Measurements from ENCODE around the gene RSF1. TPM values are rescaled to one million over a fixed set of nuclear protein-coding genes. Genes with fewer than 3 reads are reported as not detected.

RSF1 gene
- total RNA-seq, 4 donors from 2014 or later = 26.5 to 121 (median 82.3) TPM

GRCh38 chr11:77665240-77665965, 155.1 kb downstream of the RSF1 start:
- Histone ChIP-seq H3K27ac (no peak overlapping the region), H3K4me1 (no peaks in the 10 kb centered on the region), H3K9me3 (no peaks in the 10 kb centered on the region), H3K4me3 (no peak overlapping the region), H3K36me3 (no peaks in the 10 kb centered on the region), H3K27me3 (no peaks in the 10 kb centered on the region)
- no peak for DNase-seq
- TF ChIP-seq, protein P1, sequence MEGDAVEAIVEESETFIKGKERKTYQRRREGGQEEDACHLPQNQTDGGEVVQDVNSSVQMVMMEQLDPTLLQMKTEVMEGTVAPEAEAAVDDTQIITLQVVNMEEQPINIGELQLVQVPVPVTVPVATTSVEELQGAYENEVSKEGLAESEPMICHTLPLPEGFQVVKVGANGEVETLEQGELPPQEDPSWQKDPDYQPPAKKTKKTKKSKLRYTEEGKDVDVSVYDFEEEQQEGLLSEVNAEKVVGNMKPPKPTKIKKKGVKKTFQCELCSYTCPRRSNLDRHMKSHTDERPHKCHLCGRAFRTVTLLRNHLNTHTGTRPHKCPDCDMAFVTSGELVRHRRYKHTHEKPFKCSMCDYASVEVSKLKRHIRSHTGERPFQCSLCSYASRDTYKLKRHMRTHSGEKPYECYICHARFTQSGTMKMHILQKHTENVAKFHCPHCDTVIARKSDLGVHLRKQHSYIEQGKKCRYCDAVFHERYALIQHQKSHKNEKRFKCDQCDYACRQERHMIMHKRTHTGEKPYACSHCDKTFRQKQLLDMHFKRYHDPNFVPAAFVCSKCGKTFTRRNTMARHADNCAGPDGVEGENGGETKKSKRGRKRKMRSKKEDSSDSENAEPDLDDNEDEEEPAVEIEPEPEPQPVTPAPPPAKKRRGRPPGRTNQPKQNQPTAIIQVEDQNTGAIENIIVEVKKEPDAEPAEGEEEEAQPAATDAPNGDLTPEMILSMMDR (IDR thresholded peaks at IDR 0.05) = no peak
- no peak for TF ChIP-seq POLR2A (IDR thresholded peaks at IDR 0.05)
- intact Hi-C loops (cut with DNase I; ENCODE audit: low total_unique reads) = no loop called here

DNA sequence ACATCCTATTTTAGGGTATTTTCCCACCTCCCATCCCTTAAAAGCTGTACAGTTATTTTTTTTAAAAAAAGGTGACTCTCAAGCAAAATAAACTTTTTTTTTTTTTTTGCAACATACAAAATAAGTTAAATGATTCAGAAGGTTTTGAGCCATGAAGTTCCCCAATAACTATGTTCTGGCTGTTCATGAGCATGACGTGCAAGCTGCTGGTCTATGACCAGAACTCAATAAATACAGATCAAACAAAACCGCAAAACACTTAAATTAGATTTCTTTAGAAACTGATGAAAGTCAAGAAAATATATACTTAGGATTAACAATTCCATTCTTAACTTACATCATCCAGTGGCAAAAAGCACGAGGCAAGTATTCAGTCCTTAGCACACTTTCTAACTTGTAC, 158.9 kb downstream of the RSF1 start:
- H3K4me1 ChIP-seq = no peaks in the 10 kb centered on the region
- no peaks in the 10 kb centered on the region for H3K9me3 ChIP-seq
- H3K36me3 ChIP-seq = no peaks in the 10 kb centered on the region
- intact Hi-C loops (cut with DNase I; ENCODE audit: low total_unique reads) = no loop called here
- no peak for TF ChIP-seq POLR2A (IDR thresholded peaks at IDR 0.05)
- TF ChIP-seq, protein P1 (IDR thresholded peaks at IDR 0.05) = no peak
- no peaks in the 10 kb centered on the region for H3K27me3 ChIP-seq
- H3K4me3 ChIP-seq = no peak overlapping the region
- no peak overlapping the region for H3K27ac ChIP-seq
- no peak for DNase-seq

DNA sequence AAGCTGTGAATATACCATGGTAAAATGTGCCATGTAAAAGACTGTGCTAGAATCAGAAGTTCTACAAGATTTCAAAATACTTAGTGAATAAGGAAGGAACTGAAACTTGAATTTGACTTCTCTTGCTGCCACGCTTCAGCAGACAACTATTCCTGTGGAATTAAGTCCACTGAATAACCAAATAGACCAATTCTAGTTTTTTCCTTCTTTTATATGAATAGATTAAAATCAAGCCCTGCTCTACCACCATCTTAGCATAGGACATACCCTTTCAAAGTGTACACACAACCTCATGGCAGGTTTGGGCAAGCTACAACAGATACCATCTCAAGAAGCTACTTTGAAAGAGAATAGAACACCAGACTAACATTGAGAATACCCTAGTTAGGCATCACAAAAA, 159.6 kb downstream of the RSF1 start:
- H3K36me3 ChIP-seq = no peaks in the 10 kb centered on the region
- DNase-seq = no peak
- no peak overlapping the region for H3K27ac ChIP-seq
- intact Hi-C loops (cut with DNase I; ENCODE audit: low total_unique reads) = no loop called here
- no peaks in the 10 kb centered on the region for H3K4me1 ChIP-seq
- TF ChIP-seq, protein P1 (IDR thresholded peaks at IDR 0.05) = no peak
- no peak for TF ChIP-seq POLR2A (IDR thresholded peaks at IDR 0.05)
- H3K4me3 ChIP-seq = no peak overlapping the region
- no peaks in the 10 kb centered on the region for H3K9me3 ChIP-seq
- H3K27me3 ChIP-seq = no peaks in the 10 kb centered on the region

- intact Hi-C loops (cut with DNase I; ENCODE audit: low total_unique reads) = no loop called here
- TF ChIP-seq POLR2A (IDR thresholded peaks at IDR 0.05) = no peak
- TF ChIP-seq, protein P1 (IDR thresholded peaks at IDR 0.05) = no peak
- H3K9me3 ChIP-seq = no peaks in the 10 kb centered on the region
- no peaks in the 10 kb centered on the region for H3K4me1 ChIP-seq
- no peak for DNase-seq
- no peaks in the 10 kb centered on the region for H3K27me3 ChIP-seq
- H3K36me3 ChIP-seq = no peaks in the 10 kb centered on the region
- H3K4me3 ChIP-seq = no peak overlapping the region
- no peak overlapping the region for H3K27ac ChIP-seq
Measured at GRCh38 chr11:77658213-77659013, 162.1 kb downstream of the RSF1 start.

- Histone ChIP-seq H3K4me1 (no peaks in the 10 kb centered on the region), H3K4me3 (no peak overlapping the region), H3K9me3 (no peaks in the 10 kb centered on the region), H3K27ac (no peak overlapping the region), H3K27me3 (no peaks in the 10 kb centered on the region), H3K36me3 (no peaks in the 10 kb centered on the region)
- TF ChIP-seq, protein P1 (IDR thresholded peaks at IDR 0.05) = no peak
- no peak for TF ChIP-seq POLR2A (IDR thresholded peaks at IDR 0.05)
- intact Hi-C loops (cut with DNase I; ENCODE audit: low total_unique reads) = no loop called here
- DNase-seq = no peak
Measured at GRCh38 chr11:77656362-77656761, 164.2 kb downstream of the RSF1 start.

Measured in uterus (tissue), 4 donors.